Measurements from ENCODE around the gene TSPAN32.
"Not testable (repeated sequence)": the region's sequence is repeated elsewhere in the genome, so short reads cannot be mapped to it uniquely, and the experiment has no call there.

TSPAN32 gene

DNA sequence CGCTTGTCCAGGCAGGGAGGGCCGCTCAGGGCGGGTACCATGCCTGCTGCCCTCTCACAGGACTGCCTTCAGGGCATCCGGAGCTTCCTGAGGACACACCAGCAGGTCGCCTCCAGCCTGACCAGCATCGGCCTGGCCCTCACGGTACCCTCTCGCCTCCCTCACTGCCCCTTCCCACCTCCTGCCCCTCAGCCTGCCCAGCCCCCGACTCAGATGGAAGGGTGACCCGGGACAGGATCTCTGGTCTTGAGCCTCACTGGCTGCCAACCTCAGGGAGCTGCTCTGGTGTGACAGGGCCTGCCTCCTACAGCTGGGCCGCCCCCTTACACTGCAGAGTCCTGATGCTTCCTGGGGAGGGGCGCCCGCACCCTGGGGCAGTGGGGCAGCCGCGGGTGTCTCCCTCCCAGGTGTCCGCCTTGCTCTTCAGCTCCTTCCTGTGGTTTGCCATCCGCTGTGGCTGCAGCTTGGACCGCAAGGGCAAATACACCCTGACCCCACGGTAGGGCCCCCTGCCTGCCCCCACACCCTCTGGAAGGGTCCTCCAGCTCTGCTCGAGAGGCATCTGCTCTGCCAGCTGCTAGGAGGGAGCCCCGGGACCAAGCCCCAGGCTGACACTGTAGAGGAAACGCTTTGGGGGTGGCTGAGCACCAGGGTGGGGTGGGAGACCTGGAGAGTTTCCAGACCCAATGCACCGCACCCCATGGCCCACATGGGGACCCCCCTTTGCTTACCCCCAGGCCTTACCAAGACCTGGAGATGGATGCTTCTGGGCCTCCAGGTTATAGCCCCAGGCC, 14.6 kb downstream of the TSPAN32 start:
- peak; percentile 29 for DNase-seq

DNA sequence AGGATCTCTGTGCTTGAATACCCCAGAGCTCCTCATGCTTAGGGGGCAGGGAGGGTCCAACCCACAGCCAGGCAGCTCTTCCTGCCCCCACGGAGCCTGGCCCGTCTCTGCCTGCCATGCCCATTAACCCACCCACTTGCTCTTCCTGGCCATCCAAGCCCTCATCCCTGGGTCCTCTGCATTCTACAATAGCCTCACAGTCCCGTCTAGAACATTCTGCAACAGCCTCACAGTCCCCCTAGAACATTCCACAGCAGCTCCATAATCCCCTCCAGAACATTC, 15.1 kb downstream of the TSPAN32 start:
- DNase-seq = peak; percentile 22

DNA sequence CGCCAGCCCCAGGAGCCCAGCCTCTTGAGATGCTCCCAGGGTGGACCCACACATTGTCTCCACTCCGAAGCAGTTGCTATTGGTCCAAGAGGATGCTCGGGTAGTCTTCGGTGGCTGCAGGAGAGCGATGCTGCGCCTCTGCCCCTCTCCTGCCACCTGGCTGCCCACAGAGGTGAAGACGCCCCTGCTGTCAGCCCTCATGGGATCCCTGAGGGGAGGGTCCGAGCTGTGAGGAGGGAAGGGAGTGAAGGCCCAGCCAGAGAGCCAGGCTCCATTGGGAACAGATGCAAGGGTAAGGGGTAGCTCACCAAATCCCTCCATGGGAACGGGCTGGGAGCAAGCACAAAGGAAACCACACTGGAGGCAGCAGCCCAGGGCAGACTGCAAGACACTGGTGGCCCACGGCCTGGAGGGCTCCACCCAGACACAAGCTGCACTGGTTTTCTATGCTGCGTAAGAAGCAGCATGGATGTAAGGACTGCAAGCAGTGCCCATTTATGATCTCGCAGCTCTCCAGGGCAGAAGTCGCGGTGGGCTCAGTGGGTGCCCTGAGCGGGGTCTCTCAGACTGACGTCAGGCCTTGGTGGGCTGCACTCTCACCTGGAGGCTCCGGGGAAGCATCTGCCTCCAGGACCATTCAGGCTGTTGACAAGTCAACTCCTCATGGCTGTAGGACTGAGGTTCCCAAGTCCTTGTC, 15.7 kb downstream of the TSPAN32 start:
- DNase-seq = peak; percentile 30

DNA sequence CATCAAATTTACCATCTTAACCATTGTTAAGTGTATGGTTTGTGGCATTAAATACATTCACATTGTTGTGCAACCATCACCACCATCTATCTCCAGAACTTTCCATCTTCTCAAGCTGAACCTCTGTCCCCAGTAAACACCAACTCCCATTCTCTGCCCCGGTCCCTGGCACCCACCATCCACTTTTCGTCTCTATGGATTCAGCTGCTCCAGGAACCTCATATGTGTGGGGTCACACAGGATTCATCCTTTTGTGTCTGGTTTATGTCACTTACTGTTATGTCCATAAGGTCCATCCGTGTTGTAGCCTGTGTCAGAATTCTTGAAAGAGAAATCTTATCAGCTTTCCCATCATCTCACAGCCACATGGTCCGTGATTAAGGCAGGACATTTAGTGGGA, 16.3 kb downstream of the TSPAN32 start:
- no peak for DNase-seq

DNA sequence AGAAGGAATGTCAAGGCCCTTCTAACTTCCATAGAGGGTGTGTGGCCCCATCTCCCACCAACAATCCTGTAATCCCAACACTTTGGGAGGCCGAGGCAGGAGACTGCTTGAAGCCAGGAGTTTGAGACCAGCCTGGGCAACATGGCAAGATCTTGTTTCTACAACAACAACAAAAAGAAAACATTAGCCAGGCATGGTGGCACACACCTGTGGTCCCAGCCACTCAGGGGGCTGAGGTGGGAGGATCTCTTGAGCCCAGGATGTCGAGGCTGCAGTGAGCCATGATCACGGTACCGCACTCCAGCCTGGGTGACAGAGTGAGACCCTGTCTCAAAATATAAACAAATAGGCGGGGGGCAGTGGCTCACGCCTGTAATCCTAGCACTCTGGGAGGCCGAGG, 16.9 kb downstream of the TSPAN32 start:
- no peak for DNase-seq

DNA sequence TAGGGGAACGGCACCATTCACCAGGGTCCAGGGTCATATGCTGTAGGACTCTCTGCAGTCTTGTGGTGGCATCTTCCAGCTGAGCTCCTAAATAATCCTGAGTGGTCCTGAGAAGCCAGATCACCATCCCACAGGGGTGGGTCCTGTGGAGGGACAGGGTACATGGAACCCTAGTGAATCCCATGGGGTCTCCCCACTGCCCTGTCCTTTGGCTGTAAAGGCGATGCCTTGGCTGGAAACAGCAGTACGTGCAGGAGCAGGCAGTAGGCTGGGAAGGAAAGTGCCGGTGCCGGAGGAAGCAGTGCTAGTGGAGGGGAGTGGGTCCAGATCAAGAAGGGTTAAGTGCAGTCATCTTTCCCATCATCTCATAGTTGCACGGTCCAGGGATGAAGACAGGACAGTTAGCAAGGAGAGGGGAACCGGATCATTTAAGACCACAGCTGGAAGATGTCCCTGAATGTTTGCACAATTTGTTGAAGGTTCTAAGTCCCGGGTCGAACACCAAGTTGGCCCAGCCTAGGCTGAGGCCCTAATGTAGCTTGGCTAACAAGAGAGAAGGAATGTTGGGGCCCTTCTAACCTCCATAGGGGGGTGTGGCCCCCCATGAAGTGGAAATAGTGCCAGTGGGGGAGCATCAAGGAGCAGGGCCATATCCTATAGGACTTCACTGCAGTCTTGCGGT, 18.1 kb downstream of the TSPAN32 start:
- DNase-seq = no peak

DNA sequence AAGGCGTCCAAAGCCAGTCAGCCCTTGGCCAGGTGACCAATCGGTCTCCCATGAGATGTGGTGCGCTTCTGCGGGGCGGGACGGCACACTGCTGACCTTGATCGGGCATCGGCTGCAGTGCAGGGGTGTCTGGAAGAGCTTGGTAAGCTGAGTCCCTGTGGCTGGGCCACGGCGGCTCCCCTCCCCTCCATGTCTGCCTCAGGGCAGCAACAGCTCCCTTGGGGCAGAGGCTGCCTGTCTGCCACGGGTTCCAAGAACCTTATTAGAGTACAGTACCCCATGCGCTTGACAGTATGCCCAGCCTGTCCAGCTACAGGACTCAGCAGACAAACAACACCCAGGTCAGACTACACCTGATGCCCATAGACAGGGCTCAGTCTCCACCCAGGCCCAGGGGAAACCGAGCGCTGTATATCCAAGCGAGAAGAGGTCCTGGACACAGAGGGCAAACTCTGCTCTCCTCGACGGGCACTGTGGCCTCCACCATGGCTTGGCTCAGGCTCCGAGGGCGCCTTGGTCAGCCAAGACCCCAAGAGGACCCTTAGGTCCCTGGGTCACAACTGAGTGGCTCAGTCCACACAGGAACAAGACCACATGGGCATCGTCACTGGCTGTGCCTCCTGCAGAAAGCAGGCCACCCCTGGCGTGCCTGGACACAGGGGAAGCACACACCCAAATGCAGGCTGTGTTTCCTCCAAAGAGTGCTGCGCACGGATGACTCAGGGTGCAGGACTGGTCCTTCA, 18.9 kb downstream of the TSPAN32 start:
- DNase-seq = no peak

DNA sequence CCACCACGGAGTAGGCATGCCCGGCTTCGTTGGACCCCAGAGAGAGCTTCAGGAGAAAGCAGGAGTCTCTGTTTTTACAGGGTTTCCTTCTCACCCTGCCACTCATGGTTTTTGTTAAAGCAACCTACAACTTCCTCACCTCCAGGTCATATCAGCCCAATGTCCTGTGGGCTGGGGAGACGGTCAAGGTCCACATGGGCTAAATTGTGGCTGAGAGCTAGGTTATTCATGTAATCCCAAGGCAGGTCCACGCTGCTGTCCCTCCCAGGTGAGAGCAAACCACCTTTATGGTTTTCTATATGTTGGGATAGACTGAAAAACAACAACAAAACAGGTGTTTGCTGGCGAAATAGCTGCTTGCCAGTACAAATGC, 19.5 kb downstream of the TSPAN32 start:
- no peak for DNase-seq

DNA sequence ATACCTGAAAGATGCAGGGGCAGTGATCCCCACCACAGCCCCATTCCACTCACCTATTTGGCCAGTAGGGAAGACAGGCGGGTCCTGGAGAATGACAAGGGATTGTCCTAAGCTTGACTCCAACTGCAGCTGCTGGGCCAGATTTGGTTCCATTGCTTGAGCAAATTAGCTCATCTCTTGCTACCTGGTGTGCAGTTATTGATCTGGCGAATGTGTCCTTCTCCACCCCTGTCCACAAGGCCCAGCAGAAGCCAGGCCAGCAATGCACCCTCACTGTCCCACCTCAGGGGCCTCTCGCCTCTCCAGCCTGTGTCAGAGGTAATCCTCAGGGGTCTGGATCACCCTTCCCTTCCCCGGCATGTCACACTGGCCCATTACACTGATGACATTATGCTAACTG, 23.3 kb downstream of the TSPAN32 start:
- no peak for DNase-seq

DNA sequence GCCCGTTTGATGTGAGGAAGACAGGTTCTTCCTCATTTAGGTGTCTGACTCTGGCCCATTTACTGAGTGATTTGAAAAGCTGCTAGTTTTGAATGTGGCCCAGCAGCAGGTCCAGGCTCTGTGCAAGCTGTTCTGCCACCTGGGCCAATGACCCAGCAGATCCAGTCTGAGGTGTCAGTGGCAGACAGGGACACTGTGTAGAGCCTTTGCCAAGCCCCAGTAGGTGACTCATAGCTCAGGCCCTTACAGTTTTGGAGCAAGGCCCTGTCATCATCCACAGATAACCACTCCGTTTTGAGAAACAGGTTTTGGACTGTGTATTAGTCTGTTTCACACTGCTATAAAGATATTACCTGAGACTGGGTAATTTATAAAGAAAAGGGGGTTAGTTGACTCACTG, 23.9 kb downstream of the TSPAN32 start:
- no peak for DNase-seq

DNA sequence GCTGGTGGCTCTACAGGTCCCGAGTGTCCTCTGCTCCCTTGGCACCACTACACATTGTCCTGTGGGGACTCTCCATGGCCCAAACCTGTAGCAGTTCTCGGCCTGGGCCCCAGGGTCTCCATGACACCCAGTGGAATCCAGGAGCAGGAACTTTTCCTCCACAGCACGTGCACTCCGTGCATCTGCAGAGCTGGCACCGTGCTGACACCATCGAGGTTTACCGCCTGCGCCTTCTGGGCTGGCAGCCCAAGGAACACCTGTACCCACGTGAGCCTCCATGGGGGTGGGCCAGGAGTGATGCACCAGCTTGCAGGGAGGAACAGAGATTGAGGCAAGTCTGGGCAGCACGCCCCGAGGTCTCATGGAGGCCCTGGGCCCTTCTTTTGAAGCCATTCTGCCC, 25.2 kb downstream of the TSPAN32 start:
- DNase-seq = no peak

DNA sequence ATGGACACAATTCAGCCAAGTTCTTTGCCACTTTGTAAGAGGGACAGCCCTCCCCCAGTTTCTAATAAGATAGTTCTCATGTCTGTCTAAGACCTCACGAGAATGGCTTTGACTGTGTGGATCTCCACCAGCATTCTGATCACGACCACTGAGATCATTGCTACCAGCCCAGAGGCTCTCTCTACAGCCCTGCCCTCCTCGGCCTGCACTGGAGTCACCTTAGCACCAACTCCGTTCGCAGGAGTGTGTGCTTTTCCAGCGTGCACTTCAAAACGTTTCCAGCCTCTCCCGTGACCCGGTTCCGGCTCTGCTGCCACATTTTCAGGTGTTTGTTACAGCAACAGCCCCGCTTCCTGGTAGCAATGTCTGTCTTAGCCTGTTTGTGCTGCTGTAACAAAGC, 26.2 kb downstream of the TSPAN32 start:
- no peak for DNase-seq

DNA sequence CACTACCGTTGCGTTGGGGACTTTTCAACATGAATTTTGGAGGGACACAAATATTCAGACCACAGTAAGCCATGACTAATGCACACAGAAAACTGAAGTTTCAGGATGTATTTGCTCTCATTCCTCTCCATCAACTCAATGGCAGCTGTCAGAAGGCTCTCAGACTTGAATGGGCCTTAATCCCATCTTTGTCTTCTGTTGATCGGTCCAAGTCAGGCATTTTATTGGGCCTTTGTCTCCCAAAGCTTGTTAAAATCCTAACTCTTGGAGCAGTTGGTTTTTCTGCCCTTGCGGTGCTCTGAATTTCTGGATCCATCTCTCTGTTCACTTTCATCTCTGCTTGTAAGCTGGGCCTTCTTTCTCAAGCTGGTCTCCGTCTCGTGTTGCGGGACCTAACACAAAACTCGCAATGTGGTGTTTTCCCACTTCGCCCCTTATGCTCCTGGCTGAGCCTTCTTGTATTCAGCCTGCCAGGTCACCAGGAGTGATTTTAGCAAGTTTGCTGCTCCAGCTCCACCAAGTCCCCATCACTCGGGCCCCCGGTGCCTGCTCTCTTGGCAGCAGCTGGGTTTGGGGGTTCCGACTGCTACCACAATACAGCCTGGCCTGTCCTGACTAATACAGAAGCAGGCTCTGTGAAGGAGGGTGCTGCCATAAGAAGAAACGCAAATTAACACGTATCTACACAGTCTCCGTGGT, 27.0 kb downstream of the TSPAN32 start:
- DNase-seq = no peak

DNA sequence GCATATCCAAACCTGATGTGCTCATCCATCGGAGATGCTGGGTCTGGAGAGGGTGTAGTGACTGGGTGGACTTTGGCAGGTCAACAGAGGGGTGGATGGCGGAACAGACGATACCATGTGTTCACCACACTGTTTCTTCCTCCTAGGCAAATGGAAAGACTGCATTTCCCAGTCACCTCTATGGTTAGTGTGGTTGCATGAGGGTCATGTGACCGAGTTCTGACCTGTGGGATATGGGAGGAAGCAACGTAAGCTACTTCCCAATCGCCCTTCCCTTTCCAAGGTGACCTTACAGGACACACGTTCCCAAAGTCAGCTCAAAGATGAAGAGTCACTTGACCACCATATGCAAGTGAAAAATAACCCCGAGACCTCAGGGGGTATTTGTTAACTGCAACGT, 27.7 kb downstream of the TSPAN32 start:
- no peak for DNase-seq

DNA sequence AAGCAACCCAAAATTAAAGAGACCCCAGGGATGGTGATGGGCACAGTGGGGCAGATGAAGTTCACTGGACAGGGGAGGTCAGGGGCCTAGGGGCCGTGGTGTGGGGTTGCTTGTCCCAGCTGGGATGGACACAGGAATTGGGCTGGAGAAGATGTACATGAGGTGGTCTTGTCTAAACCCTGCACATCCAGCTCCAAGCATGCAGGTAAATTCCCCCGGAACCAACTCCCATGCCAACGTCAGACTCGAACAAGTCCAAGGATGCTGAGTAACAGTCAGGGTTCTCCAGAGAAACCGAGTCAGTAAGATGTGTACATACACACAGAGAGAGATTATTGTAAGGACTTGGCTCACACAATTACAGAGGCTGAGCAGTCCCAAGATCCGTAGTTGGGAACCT, 28.9 kb downstream of the TSPAN32 start:
- no peak for DNase-seq

DNA sequence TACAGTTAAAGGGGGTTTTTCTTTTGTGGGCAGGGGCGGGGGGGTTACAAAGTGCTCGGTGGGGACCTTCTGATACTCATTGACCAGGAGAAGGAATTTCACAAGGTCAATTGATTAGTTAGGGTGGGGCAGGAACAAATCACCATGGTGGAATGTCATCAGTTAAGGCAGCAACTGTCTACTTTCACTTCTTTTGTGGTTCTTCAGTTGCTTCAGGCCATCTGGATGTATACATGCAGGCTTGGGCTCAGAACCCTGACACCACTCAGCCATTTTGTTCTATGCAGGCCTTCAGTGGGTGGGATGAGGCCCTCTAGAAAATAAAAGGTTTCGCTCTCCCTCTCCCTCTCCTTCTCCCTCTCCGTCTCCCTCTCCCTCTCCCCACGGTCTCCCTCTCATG, 29.6 kb downstream of the TSPAN32 start:
- DNase-seq = no peak

DNA sequence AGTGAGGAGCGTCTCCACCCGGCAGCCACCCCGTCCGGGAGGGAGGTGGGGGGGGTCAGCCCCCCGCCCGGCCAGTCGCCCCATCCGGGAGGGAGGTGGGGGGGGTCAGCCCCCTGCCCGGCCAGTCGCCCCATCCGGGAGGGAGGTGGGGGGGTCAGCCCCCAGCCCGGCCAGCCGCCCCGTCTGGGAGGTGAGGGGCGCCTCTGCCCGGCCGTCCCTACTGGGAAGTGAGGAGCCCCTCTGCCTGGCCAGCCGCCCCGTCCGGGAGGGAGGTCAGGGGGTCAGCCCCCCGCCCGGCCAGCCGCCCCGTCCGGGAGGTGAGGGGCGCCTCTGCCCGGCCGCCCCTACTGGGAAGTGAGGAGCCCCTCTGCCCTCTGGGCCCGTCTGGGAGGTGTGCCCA, 30.8 kb downstream of the TSPAN32 start:
- not testable (repeated sequence) for DNase-seq

DNA sequence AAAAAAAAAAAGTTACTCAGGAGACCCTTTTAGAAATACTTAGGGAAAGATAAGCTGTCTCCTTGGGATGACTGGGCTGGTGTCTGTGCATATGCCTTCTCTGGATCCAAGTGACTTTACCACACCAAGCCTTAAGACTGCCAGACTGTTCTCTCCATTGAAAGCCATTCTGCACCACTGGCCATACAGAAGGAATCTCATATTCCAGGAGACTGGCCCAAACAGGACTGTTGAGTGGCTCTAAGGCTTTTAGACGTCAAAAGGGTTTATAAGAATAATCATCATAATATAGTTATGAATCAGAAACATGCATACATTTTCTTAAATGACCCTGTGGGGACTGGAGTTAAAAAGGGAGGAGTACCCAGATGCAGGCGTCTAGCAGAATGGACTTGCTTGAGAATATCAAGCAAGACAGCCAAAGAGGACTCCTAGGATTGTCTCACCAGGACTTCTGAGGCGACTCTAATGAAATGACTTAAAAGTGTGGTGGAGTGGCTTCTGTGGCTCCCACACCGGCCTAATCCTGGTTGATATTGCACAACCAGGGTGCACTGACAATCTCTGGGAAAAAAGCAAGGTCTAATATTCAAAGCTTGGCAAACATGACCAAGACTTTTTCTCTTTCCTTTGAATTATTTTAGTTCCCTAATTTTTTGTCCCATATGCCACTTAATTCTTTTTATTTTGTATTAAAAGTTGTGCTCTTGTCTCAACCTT, 31.8 kb downstream of the TSPAN32 start:
- DNase-seq = not testable (repeated sequence)

DNA sequence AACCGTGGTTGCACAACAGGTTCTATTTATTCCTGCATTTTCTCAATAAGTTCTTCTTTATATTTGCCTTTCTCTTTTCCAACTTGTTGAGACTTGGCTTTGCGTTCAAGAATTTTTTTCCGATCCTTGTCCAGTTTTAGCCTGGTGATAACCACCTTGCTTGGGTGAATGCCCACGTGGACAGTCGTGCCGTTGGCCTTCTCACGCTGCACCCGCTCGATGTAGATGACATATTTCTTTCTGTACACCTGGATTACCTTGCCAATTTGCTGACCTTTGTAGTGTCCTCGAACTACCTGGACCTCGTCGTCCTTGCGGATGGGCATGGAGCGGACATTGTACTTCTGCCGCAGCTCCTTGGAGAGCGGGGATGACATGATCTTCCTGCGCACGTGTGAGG, 33.5 kb downstream of the TSPAN32 start:
- not testable (repeated sequence) for DNase-seq

DNA sequence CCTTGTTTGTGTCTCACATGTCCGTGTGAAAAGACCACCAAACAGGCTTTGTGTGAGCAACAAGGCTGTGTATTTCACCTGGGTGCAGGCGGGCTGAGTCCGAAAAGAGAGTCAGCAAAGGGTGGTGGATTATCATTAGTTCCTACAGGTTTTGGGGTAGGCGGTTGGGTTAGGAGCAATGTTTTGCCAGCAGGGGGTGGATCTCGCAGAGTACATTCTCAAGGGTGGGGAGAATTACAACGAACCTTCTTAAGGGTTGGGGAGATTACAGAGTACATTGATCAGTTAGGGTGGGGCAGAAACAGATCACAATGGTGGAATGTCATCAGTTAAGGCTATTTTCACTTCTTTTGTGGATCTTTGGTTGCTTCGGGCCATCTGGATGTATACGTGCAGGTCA, 36.9 kb downstream of the TSPAN32 start:
- not testable (repeated sequence) for DNase-seq

DNA sequence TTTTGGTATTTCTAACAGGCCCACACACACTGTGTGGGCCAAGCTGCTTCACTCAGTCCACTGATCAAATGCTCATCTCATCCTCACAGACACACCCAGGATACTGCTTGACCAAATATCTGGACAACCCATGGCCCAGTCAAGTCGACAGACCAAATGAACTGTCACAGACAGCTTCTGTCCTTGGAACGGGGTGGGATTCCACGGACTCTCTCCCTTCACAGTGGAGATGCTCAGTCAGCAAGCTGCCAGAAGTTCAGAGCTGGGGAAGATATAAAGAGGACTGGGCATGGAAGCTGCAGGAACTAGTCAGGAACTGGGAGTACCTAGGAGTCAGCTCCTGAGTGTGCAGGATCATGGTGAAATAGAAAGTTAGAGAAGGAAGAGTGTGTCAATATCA, 40.7 kb downstream of the TSPAN32 start:
- no peak for DNase-seq

DNA sequence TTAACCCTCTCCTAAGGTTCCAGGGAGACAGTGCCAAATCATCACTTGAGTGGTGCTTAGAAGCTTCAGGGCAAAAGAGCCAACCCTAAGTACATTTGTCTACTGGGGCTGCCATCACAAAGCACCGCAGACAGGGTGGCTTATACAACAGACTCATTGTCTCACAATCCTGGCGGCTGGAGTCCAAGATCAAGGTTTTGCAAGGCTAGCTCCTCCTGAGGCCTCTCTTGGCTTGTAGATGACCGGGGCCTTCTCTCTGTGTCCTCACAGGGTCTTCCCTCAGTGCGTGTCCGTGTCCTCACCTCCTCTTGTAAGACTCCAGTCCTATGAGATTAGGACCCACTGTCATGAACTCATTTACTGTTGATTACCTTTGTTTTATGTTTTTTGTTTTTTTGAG, 41.2 kb downstream of the TSPAN32 start:
- DNase-seq = no peak

Measured in left hindlimb (tissue), 1 donor.